B cell (primary cell): ENCODE data around the gene ALKBH5.

Experiments used
- CTCF ChIP-seq: fragments of 200-600 bp; IDR thresholded peaks from one replicate; pipeline ENCODE4 v1.8.0; 2022; ENCODE audit warnings: antibody characterized with exemption, mild to moderate bottlenecking
- EZH2 ChIP-seq: IDR thresholded peaks from 2 replicates; pipeline ENCODE4 v1.6.1; 2012; ENCODE audit warnings: borderline replicate concordance, low read depth, mild to moderate bottlenecking, moderate library complexity, low read length; ENCODE audit not compliant: insufficient read depth, poor library complexity, severe bottlenecking

DNA sequence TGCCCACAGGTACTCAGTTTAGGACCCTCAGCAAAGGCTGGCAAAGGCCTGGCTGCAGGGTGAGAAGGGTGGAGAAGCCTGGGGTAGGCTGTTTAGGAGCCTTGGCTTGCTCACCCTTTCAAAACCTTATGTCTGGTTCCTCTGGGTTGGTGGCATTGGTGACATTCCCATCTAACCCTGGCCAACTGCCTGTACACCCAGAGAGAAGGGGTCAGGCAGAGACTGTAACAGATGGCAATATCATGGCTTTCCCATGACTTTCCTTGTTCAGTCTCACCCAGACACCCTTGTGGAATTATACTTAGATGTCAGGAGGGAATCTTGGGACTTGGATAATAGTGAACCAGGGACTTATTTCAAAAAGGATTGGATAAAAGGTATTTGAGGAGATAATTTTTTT lies 23.3 kb downstream of the ALKBH5 start:
- TF ChIP-seq CTCF (no peak), EZH2 (no peak)
